Measurements from ENCODE around the gene ONECUT3. TPM values are rescaled to one million over a fixed set of nuclear protein-coding genes. Genes with fewer than 3 reads are reported as not detected.

Gene ONECUT3
- total RNA-seq, 1 experiment from 2014 or later: not detected

GRCh38 chr19:1813192-1814182 lies 60.2 kb downstream of the ONECUT3 start:
- Histone ChIP-seq H3K4me3 (peak overlapping the region; percentile 52), H3K9me3 (replicated peaks) (no peaks in the 10 kb centered on the region), H3K27me3 (no peaks in the 10 kb centered on the region), H3K36me3 (peaks cover 10% of the 10 kb centered on the region; the same call in 1 of the 2 replicates), H3K27ac (no peak overlapping the region), H3K4me1 (peaks cover 2% of the 10 kb centered on the region; the same call in 1 of the 2 replicates)
- no peak for DNase-seq

DNA sequence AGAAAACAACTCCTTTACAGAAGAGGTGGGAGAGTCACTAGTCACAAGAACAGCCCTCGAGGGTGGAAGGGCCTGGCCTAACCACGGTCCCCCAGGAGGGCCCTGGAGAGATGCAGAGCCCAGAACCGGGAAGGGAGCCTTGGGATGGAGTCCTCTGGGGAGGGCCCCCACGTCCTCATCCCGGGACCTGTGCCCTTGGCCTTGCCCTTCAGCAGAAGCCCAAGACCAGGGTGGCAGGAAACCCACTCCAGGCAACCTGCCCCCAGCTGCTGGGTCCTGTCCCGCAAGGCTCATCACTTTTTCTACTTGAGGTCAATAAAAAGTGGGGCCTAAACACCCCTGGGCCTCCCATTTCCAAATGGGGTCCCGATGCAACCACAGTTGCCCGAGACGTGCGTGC lies 61.1 kb downstream of the ONECUT3 start:
- Histone ChIP-seq H3K9me3 (replicated peaks) (no peaks in the 10 kb centered on the region), H3K4me1 (peaks cover 2% of the 10 kb centered on the region; the same call in 1 of the 2 replicates), H3K27me3 (no peaks in the 10 kb centered on the region), H3K36me3 (peaks cover 10% of the 10 kb centered on the region; the same call in 1 of the 2 replicates), H3K4me3 (no peak overlapping the region), H3K27ac (no peak overlapping the region)
- no peak for DNase-seq

GRCh38 chr19:1814833-1815604 lies 61.7 kb downstream of the ONECUT3 start:
- peaks cover 10% of the 10 kb centered on the region; the same call in 1 of the 2 replicates for H3K36me3 ChIP-seq
- H3K9me3 ChIP-seq (replicated peaks): no peaks in the 10 kb centered on the region
- H3K27me3 ChIP-seq: no peaks in the 10 kb centered on the region
- no peak for DNase-seq
- H3K4me1 ChIP-seq: peaks cover 2% of the 10 kb centered on the region; the same call in 1 of the 2 replicates
- no peak overlapping the region for H3K4me3 ChIP-seq
- H3K27ac ChIP-seq: no peak overlapping the region

GRCh38 chr19:1815605-1816529 lies 62.6 kb downstream of the ONECUT3 start:
- Histone ChIP-seq H3K9me3 (replicated peaks) (no peaks in the 10 kb centered on the region), H3K27me3 (no peaks in the 10 kb centered on the region), H3K27ac (no peak overlapping the region), H3K4me1 (peaks cover 2% of the 10 kb centered on the region; the same call in 1 of the 2 replicates), H3K36me3 (peaks cover 16% of the 10 kb centered on the region; the same call in 1 of the 2 replicates), H3K4me3 (no peak overlapping the region)
- DNase-seq: no peak

DNA sequence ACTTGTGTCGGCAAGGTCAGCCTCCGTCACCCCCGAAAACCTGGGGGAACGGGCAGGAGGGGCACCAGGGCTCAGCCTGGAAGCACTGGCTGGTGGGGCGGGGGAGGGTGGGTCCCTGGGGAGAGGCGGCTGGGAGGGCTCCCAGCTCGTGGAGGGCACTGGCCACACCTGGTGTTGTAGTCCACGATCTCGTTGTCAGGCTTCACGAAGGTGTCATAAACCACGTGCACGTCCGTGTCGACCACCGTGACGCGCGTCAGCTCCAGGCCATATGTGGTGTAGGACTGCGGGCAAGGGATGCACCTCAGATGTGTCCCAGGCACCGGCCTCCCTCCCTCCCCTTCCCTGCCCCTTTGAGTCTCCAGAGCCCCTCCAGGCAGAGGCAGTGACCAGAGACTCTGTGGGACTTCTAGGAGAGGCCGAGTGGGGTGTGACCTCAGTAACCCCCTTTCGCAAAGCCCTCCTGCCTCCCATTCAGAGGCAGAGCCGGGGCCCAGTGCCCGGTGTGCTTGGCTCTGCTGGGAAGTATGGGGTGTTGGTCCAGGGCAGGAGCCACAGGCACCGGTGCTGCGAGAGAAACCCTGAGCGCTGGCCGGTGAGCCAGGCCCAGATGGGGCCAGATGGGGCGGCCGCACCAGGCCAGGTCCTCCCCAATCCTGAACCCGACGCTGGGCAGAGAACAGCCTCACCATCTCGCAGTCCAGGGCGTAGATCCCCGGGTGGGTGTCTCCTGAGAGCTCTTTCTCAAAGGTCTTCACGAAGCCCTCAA lies 63.4 kb downstream of the ONECUT3 start:
- Histone ChIP-seq H3K9me3 (replicated peaks) (no peaks in the 10 kb centered on the region), H3K36me3 (peaks cover 17% of the 10 kb centered on the region; the same call in 1 of the 2 replicates), H3K27ac (no peak overlapping the region), H3K27me3 (no peaks in the 10 kb centered on the region), H3K4me3 (no peak overlapping the region), H3K4me1 (peaks cover 2% of the 10 kb centered on the region; the same call in 1 of the 2 replicates)
- DNase-seq: no peak

GRCh38 chr19:1817553-1818179 lies 64.4 kb downstream of the ONECUT3 start:
- peaks cover 19% of the 10 kb centered on the region; the same call in 1 of the 2 replicates for H3K36me3 ChIP-seq
- no peaks in the 10 kb centered on the region for H3K9me3 ChIP-seq (replicated peaks)
- peaks cover 2% of the 10 kb centered on the region; the same call in 1 of the 2 replicates for H3K4me1 ChIP-seq

GRCh38 chr19:1818549-1819195 lies 65.4 kb downstream of the ONECUT3 start:
- H3K27me3 ChIP-seq: no peaks in the 10 kb centered on the region

More at GRCh38 chr19:1817553-1818179, 64.4 kb downstream of the ONECUT3 start:
- no peaks in the 10 kb centered on the region for H3K27me3 ChIP-seq
- H3K27ac ChIP-seq: no peak overlapping the region
- no peak for DNase-seq
- H3K4me3 ChIP-seq: no peak overlapping the region

DNA sequence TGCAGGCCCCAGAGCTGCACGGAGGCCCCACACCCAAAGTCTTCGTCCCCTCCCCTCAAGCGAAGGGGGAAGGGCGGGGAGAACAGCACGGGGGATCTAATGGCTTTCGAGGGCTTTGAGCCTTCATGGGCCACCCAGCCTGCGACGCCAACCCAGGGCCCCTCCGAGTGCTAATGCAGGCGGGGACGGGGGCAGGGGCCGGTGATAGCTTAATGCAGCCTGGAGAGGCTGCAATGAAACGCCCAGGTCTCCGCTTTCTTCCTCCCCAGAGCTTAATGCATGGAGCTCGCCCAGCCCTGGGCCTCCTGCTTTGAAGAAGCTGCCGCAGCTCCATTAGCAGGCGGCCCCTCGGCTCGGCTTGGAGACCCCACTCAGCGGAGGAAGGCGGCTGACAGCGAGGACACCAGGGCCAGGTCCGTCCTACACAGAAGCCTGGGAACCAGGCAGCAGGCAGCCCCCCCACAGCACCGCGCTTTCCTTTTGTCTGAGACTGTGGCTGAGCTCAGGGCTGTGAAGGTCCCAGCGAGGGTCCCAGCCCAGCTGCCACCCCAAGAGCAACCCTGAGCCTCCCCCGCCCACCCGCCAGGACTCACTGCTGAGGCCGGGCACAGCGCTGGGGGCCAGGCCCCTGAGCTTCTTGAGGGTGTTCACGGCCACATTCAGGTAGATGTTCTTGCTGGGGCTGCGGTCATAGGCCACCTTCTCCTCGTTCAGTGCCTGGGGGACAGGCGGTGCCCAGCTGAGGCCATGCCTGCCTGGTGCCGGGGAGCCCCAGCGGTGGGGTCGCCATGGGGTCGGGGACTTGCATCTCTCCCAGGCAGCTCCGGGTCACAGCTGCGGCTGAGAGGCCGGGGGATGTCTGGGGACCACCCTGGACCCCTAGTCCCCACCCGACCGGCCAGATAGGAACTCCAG lies 66.3 kb downstream of the ONECUT3 start:
- H3K36me3 ChIP-seq: peaks cover 19% of the 10 kb centered on the region; the same call in 1 of the 2 replicates
- H3K9me3 ChIP-seq (replicated peaks): no peaks in the 10 kb centered on the region
- no peak overlapping the region for H3K4me3 ChIP-seq
- no peaks in the 10 kb centered on the region for H3K27me3 ChIP-seq
- H3K27ac ChIP-seq: no peak overlapping the region
- no peaks in the 10 kb centered on the region for H3K4me1 ChIP-seq
- DNase-seq: no peak

More at GRCh38 chr19:1818549-1819195, 65.4 kb downstream of the ONECUT3 start:
- Histone ChIP-seq H3K36me3 (peaks cover 19% of the 10 kb centered on the region; the same call in 1 of the 2 replicates), H3K4me3 (no peak overlapping the region), H3K4me1 (peaks cover 2% of the 10 kb centered on the region; the same call in 1 of the 2 replicates), H3K27ac (no peak overlapping the region), H3K9me3 (replicated peaks) (no peaks in the 10 kb centered on the region)
- DNase-seq: no peak

- H3K4me1 ChIP-seq: no peaks in the 10 kb centered on the region
- H3K9me3 ChIP-seq (replicated peaks): no peaks in the 10 kb centered on the region
- no peak for DNase-seq
- no peak overlapping the region for H3K4me3 ChIP-seq
- H3K27me3 ChIP-seq: no peaks in the 10 kb centered on the region
- H3K36me3 ChIP-seq: peaks cover 12% of the 10 kb centered on the region; the same call in 1 of the 2 replicates
- no peak overlapping the region for H3K27ac ChIP-seq
Observed at GRCh38 chr19:1822210-1822609, 68.9 kb downstream of the ONECUT3 start.

DNA sequence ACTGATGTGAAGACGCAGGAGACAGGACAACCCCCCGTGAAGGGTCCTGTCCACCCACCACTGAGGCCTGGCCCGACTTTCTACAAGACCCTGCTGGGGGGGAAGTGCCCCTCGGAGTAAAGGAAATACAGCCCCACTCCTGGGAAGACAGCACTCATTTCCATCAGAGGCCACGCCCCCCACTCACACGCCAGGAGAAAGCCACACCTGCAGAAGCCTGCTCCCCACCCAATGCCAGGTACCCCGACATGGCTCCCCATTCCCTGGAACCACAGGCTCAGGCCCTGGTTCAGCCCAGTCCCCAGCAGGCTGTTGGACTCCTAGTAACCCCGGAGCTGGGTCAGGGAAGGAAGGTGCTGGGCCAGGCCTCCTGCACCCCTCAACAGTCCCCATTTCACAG lies 69.7 kb downstream of the ONECUT3 start:
- Histone ChIP-seq H3K36me3 (peaks cover 12% of the 10 kb centered on the region; the same call in 1 of the 2 replicates), H3K27me3 (no peaks in the 10 kb centered on the region), H3K27ac (no peak overlapping the region), H3K4me3 (no peak overlapping the region), H3K9me3 (replicated peaks) (no peaks in the 10 kb centered on the region), H3K4me1 (no peaks in the 10 kb centered on the region)
- DNase-seq: no peak

- H3K9me3 ChIP-seq (replicated peaks): no peaks in the 10 kb centered on the region
- no peak for DNase-seq
- H3K27ac ChIP-seq: no peak overlapping the region
- H3K36me3 ChIP-seq: peaks cover 12% of the 10 kb centered on the region; the same call in 1 of the 2 replicates
- no peaks in the 10 kb centered on the region for H3K27me3 ChIP-seq
- no peak overlapping the region for H3K4me3 ChIP-seq
- no peaks in the 10 kb centered on the region for H3K4me1 ChIP-seq
Observed at GRCh38 chr19:1823539-1824251, 70.4 kb downstream of the ONECUT3 start.

Measured in SJCRH30 (cell line).